Kidney epithelial cell (primary cell): ENCODE results near the gene TK1. TPM values are rescaled to one million over a fixed set of nuclear protein-coding genes. Genes with fewer than 3 reads are reported as not detected.

ENCODE experiments used
- DNase-seq: peaks from one replicate; pipeline ENCODE4 v3.0.0-alpha.2; 2010; ENCODE audit warnings: low read depth
- H3K27me3 ChIP-seq: 2 replicates; pipeline ENCODE4 v1.6.0; 2011; ENCODE audit warnings: low read length; ENCODE audit not compliant: control insufficient read depth, insufficient read depth
- H3K36me3 ChIP-seq: 2 replicates; pipeline ENCODE4 v1.5.1; 2011; ENCODE audit warnings: low read length; ENCODE audit not compliant: control insufficient read depth, insufficient read depth
- H3K4me3 ChIP-seq: 2 replicates; pipeline ENCODE4 v1.5.1; 2011; ENCODE audit warnings: low read depth, mild to moderate bottlenecking, control low read depth, low read length
- total RNA-seq: library from RNA; depleted of rRNA; stranded (reverse); fragments of >200 nt; gene quantifications from 2 replicates; pipeline ENCODE4 v1.2.3, GENCODE V29; 2015
- TF ChIP-seq, protein P1 (sequence below): IDR thresholded peaks from 2 replicates; pipeline ENCODE4 v1.5.1; 2011; ENCODE audit warnings: mild to moderate bottlenecking, moderate library complexity, low read length, control low read depth, inconsistent platforms; ENCODE audit not compliant: insufficient read depth, poor library complexity, severe bottlenecking

The TK1 gene
- total RNA-seq, 1 donor from 2014 or later = 15.0 TPM

DNA sequence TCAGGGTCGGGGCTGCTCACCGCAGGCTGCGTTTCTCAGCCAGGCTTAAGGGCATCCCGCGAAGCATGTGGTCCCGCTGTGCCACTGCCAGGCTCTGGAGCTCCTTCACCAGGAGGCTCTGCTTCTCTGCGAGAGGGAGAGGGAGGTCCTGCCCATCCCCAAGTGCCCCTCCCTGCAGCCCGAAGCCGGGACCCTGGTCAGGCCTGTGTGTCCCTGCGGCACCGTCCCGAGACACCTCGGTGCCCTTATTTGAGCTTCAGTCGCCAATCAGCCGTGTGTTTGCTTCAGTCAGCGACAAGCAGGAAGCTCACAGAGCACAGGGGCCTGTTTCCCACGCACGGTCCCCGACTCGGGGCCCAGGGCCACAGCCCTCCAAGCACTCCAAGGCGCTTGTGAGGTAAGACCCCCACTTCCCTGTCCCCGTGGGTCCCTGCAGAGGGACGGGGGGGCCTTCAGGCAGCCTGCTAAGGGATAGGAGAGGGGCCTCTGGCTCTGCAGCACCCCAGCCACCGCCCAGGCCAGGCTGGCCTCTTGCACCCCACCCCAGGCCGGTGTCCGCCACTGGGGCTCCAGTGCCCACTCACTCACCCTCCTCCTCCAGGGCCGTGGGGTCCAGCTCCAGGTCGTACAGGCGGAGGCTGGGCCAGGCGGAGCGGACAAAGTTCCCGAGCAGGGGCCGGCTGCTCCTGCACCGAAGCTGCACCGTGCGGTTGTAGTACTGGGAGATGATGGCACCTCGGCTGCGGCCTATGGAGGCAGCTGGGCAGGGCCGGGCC lies 61.5 kb downstream of the TK1 start:
- H3K36me3 ChIP-seq = no peaks in the 10 kb centered on the region
- H3K4me3 ChIP-seq = no peak overlapping the region
- no peaks in the 10 kb centered on the region for H3K27me3 ChIP-seq
- DNase-seq = no peak
- TF ChIP-seq, protein P1, sequence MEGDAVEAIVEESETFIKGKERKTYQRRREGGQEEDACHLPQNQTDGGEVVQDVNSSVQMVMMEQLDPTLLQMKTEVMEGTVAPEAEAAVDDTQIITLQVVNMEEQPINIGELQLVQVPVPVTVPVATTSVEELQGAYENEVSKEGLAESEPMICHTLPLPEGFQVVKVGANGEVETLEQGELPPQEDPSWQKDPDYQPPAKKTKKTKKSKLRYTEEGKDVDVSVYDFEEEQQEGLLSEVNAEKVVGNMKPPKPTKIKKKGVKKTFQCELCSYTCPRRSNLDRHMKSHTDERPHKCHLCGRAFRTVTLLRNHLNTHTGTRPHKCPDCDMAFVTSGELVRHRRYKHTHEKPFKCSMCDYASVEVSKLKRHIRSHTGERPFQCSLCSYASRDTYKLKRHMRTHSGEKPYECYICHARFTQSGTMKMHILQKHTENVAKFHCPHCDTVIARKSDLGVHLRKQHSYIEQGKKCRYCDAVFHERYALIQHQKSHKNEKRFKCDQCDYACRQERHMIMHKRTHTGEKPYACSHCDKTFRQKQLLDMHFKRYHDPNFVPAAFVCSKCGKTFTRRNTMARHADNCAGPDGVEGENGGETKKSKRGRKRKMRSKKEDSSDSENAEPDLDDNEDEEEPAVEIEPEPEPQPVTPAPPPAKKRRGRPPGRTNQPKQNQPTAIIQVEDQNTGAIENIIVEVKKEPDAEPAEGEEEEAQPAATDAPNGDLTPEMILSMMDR = no peak

DNA sequence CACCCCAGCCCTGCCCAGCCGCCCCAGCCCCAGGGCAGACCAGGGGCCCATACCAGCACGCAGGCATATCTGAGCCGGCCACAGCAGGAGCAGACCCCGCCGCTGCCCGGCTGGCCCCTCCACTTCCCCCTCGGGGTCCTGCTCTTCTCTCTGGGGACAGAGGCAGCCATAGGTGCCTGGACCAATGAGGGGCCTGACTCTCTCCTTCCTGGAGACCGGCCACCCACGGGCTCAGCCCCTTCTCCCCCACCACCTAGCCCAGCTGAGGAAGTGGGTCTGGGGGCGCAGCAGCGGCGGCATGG lies 62.1 kb downstream of the TK1 start:
- TF ChIP-seq, protein P1 = no peak
- no peaks in the 10 kb centered on the region for H3K36me3 ChIP-seq
- H3K4me3 ChIP-seq = no peak overlapping the region
- DNase-seq = no peak
- H3K27me3 ChIP-seq = no peaks in the 10 kb centered on the region

Other genes with a start within 250 kb of the TK1 start
- gene TNRC6C, start 228.3 kb downstream of the TK1 start, total RNA-seq = 5.1 and 5.3 TPM in 2 replicates
- gene TMC6, start 58.3 kb downstream of the TK1 start, total RNA-seq = 88.7 and 127 TPM in 2 replicates
- 5.5 and 6.4 TPM in 2 replicates for gene TMC8, start 56.3 kb downstream of the TK1 start, total RNA-seq
- not detected in 2 replicates for gene C17orf99, start 40.7 kb downstream of the TK1 start, total RNA-seq
- 85.7 and 144 TPM in 2 replicates for gene SYNGR2, start 18.5 kb downstream of the TK1 start, total RNA-seq
- 38.1 and 49.7 TPM in 2 replicates for gene AFMID, start 310 bp upstream of the TK1 start, total RNA-seq
- gene BIRC5, start 27.2 kb upstream of the TK1 start, total RNA-seq = 7.2 and 8.6 TPM in 2 replicates
- not detected in 2 replicates for gene TMEM235, start 44.6 kb upstream of the TK1 start, total RNA-seq
- gene SOCS3, start 173.0 kb upstream of the TK1 start, total RNA-seq = 36.0 and 39.2 TPM in 2 replicates
- 32.8 and 34.5 TPM in 2 replicates for gene PGS1, start 191.6 kb upstream of the TK1 start, total RNA-seq